ENCODE data around the gene NIT2. TPM values are rescaled to one million over a fixed set of nuclear protein-coding genes. Genes with fewer than 3 reads are reported as not detected.

NIT2 gene
- total and polyA plus RNA-seq, 9 of the 15 experiments (the other 6 are each of a cell fraction or from before 2014, with no cell fraction given), result 11.4 to 62.2 (median 22.1) TPM

DNA sequence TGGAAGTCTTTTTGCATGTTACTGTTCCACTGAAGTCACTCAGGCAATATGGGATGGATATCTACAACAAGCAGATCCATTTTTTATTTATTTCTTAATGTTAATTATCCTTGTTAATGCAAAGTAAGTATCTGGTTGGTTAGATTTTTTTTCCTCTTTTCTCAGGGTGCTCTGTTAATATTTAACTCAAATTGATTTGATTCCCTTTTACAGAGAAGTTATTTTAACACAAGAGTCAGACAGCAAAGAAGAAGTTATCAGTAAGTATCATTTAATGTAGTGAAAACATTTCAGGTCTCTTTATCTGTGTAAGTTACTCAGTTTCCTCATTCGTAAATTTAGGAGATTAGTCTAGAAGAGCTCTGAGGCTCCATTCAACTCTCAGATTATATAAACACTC is 39.5 kb upstream of the NIT2 start (continued):
- TF ChIP-seq, protein P1, sequence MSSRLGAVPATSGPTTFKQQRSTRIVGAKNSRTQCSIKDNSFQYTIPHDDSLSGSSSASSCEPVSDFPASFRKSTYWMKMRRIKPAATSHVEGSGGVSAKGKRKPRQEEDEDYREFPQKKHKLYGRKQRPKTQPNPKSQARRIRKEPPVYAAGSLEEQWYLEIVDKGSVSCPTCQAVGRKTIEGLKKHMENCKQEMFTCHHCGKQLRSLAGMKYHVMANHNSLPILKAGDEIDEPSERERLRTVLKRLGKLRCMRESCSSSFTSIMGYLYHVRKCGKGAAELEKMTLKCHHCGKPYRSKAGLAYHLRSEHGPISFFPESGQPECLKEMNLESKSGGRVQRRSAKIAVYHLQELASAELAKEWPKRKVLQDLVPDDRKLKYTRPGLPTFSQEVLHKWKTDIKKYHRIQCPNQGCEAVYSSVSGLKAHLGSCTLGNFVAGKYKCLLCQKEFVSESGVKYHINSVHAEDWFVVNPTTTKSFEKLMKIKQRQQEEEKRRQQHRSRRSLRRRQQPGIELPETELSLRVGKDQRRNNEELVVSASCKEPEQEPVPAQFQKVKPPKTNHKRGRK (tag; IDR thresholded peaks at IDR 0.05), result no peak
- TF ChIP-seq ZNF696 (CRISPR knock-in tag; conservative IDR thresholded peaks at IDR 0.05) (no peak), TCF7L2 (IDR thresholded peaks at IDR 0.05; ENCODE audit: low read depth, low read length) (no peak), TBP (optimal IDR thresholded peaks at IDR 0.05; ENCODE audit: low read depth, low read length) (no peak), CHD2 (IDR thresholded peaks at IDR 0.05; ENCODE audit: low read depth, low read length) (no peak), L3MBTL2 (IDR thresholded peaks at IDR 0.05) (no peak), GABPA (tag; conservative IDR thresholded peaks at IDR 0.05; ENCODE audit: low read depth) (no peak)
- TF ChIP-seq, protein P2, sequence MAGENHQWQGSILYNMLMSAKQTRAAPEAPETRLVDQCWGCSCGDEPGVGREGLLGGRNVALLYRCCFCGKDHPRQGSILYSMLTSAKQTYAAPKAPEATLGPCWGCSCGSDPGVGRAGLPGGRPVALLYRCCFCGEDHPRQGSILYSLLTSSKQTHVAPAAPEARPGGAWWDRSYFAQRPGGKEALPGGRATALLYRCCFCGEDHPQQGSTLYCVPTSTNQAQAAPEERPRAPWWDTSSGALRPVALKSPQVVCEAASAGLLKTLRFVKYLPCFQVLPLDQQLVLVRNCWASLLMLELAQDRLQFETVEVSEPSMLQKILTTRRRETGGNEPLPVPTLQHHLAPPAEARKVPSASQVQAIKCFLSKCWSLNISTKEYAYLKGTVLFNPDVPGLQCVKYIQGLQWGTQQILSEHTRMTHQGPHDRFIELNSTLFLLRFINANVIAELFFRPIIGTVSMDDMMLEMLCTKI (IDR thresholded peaks at IDR 0.05; ENCODE audit: partially characterized antibody), result no peak

DNA sequence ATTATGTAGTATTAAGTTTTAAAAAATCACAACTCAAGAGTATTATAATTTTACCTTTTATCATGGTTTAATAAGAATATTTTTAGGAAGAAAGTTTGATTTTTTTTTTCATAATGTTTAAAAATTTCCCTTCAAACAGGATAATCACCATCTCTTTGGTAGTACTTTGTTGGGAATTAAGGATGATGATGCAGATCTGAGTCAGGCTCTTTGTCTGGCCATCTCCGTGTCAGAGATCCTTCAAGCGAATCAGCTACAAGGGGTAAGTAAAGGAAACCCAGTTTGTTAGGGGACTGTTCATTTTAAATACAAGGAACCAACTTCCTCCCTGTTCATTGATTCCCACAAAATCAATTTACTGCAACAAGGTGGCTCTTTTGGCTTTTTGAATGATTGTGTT is 36.8 kb upstream of the NIT2 start:
- Histone ChIP-seq H3K9ac (ENCODE audit: insufficient read depth in 1 of 2, low read depth in 2 of 2, low read length in 2 of 2) (no peak overlapping the region), H3K4me1 (replicated peaks in 1 of 2; ENCODE audit: control insufficient read depth in 2 of 2, insufficient read depth in 2 of 2, low read length in 2 of 2) (no peaks in the 10 kb centered on the region), H2AFZ (ENCODE audit: low read depth, low read length) (no peak overlapping the region), H3K27ac (ENCODE audit: extremely low read depth, low read depth, low read length) (no peak overlapping the region), H3K9me1 (ENCODE audit: control insufficient read depth, insufficient read depth, low read length) (no peaks in the 10 kb centered on the region), H3K4me3 (no peak overlapping the region), H4K20me1 (replicated peaks; ENCODE audit: control insufficient read depth, insufficient read depth, low read length) (no peaks in the 10 kb centered on the region), H3K9me3 (replicated peaks; ENCODE audit: control insufficient read depth, insufficient read depth, low read depth, low read length) (no peaks in the 10 kb centered on the region), H3K27me3 (ENCODE audit: control insufficient read depth in 2 of 2, insufficient read depth in 2 of 2, low read length in 2 of 2) (no peaks in the 10 kb centered on the region), H3K36me3 (ENCODE audit: control insufficient read depth, insufficient read depth, low read length) (peaks cover 76% of the 10 kb centered on the region), H3K79me2 (ENCODE audit: control insufficient read depth, insufficient read depth, low read length) (no peaks in the 10 kb centered on the region), H3K4me2 (ENCODE audit: insufficient read depth, low read length) (no peak overlapping the region)
- in situ Hi-C loops (cut with MboI), result no loop called here
- FAIRE-seq (no peak), ATAC-seq (no peak), DNase-seq (ENCODE audit: extremely low read depth in 1 of 4, low spot score in 3 of 4) (no peak)
- CTCF ChIA-PET (ENCODE audit: low intra/inter-chr PET ratio), result no interaction called here
- no TSS peak for BruUV-seq (replicated peaks)
- TF ChIP-seq MAFG (tag; conservative IDR thresholded peaks at IDR 0.05) (no peak), C11orf30 (IDR thresholded peaks at IDR 0.05; ENCODE audit: low read depth) (no peak), ZNF324 (CRISPR knock-in tag; IDR thresholded peaks at IDR 0.05) (no peak), HEY1 (CRISPR knock-in tag; IDR thresholded peaks at IDR 0.05; ENCODE audit: borderline replicate concordance) (no peak), HDAC6 (IDR thresholded peaks at IDR 0.05; ENCODE audit: low read depth, low read length) (no peak)
- TF ChIP-seq, protein P3, sequence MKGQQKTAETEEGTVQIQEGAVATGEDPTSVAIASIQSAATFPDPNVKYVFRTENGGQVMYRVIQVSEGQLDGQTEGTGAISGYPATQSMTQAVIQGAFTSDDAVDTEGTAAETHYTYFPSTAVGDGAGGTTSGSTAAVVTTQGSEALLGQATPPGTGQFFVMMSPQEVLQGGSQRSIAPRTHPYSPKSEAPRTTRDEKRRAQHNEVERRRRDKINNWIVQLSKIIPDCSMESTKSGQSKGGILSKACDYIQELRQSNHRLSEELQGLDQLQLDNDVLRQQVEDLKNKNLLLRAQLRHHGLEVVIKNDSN (CRISPR knock-in tag; IDR thresholded peaks at IDR 0.05), result no peak
- TF ChIP-seq, protein P4, sequence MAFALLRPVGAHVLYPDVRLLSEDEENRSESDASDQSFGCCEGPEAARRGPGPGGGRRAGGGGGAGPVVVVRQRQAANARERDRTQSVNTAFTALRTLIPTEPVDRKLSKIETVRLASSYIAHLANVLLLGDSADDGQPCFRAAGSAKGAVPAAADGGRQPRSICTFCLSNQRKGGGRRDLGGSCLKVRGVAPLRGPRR (CRISPR knock-in tag; IDR thresholded peaks at IDR 0.05), result no peak
- POLR2A ChIA-PET, result interaction anchor here (0.7 kb wide), 1 partner anchor 8 kb away, joined by 4 read pairs; no protein-coding TSS in a partner anchor
- WGBS (ENCODE audit: insufficient coverage, low coverage, missing lambda C conversion rate), result 100% methylated on average over 2 of the region's 2 CpGs
- intact Hi-C loops (cut with micrococcal nuclease), result no loop called here
